Measurements from ENCODE around the gene ZFAND3. TPM values are rescaled to one million over a fixed set of nuclear protein-coding genes. Genes with fewer than 3 reads are reported as not detected.
"Not testable (repeated sequence)": the region's sequence is repeated elsewhere in the genome, so short reads cannot be mapped to it uniquely, and the experiment has no call there.

Gene ZFAND3
- total RNA-seq, 2 donors from 2014 or later: 61.1 to 83.6 TPM

GRCh38 chr6:37972994-37973757 is 153.6 kb downstream of the ZFAND3 start:
- no peak for DNase-seq
- ATAC-seq: no peak
- intact Hi-C loops (cut with DNase I): no loop called here

GRCh38 chr6:37974381-37974780 is 154.9 kb downstream of the ZFAND3 start:
- ATAC-seq: no peak
- no peak for DNase-seq
- intact Hi-C loops (cut with DNase I): no loop called here

- intact Hi-C loops (cut with DNase I): no loop called here
- no peak for DNase-seq
- ATAC-seq: no peak
Measured at GRCh38 chr6:37974943-37975342, 155.4 kb downstream of the ZFAND3 start.

DNA sequence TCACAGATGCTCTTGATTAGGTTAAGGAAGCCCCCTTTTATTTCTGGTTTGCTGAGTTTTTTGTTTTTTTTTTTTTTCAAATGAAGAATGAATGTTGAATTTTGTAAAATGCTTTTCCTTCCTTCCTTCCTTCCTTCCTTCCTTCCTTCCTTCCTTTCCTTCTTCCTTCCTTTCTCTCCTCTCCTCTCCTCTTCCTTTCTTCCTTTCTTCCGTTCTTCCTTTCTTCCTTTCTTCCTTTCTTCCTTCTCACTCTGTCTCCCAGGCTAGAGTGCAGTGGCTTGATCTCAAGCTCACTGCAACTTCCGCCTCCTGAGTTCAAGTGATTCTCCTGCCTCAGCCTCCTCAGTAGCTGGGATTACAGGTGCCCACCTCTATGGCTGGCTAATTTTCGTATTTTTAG is 158.2 kb downstream of the ZFAND3 start:
- no peak for DNase-seq
- intact Hi-C loops (cut with DNase I): no loop called here
- ATAC-seq: no peak

DNA sequence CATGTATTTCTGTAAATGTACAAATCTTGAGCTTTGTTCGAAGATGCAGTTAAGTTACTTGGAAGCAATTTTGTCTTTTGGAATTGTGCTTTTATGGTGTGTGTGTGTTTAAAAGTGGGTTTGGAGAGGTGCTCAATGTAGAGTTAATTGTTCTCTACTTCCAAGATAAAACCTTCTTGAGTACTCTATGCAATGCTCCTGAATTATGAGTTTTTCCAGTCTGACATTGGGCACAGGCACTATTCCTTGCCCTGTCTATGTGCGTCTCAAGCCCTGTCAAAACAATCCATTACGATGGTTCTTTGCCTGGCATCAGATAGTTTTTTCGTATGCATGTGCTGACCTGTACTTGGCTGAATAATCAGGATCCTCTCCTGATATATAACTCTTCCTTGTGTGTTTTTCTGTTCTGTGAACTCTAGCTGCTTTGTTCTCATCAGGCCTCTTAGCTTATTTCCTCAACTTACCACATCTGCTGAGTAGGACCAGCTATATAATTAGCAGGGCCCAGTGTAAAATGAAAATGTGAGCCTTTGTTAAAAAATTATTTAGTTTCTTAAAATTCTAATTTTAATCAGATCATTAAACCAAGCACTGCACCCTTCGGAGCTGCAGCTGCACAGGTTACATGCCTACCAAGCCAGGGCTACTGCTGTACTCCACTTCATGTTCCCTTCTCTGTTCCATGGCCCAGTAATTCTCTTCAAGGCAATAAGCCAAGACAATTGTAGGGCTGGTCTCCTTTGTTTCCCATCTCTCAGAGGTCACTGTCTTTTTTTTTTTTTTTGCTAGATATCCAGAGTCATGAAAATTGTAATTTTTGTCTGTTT is 160.1 kb downstream of the ZFAND3 start:
- ATAC-seq: no peak
- no peak for DNase-seq
- intact Hi-C loops (cut with DNase I): no loop called here

- ATAC-seq: no peak
- intact Hi-C loops (cut with DNase I): no loop called here
- no peak for DNase-seq
Measured at GRCh38 chr6:37980222-37980595, 160.7 kb downstream of the ZFAND3 start.

- intact Hi-C loops (cut with DNase I): no loop called here
- no peak for ATAC-seq
- DNase-seq: no peak
Measured at GRCh38 chr6:37981626-37982025, 162.1 kb downstream of the ZFAND3 start.

- DNase-seq (no peak), ATAC-seq (no peak)
- intact Hi-C loops (cut with DNase I): no loop called here
Measured at GRCh38 chr6:37982317-37982716, 162.8 kb downstream of the ZFAND3 start.

- DNase-seq (no peak), ATAC-seq (no peak)
- intact Hi-C loops (cut with DNase I): no loop called here
Measured at GRCh38 chr6:37983720-37984501, 164.4 kb downstream of the ZFAND3 start.

GRCh38 chr6:37984578-37984977 is 165.1 kb downstream of the ZFAND3 start:
- DNase-seq: no peak
- intact Hi-C loops (cut with DNase I): no loop called here
- ATAC-seq: no peak

DNA sequence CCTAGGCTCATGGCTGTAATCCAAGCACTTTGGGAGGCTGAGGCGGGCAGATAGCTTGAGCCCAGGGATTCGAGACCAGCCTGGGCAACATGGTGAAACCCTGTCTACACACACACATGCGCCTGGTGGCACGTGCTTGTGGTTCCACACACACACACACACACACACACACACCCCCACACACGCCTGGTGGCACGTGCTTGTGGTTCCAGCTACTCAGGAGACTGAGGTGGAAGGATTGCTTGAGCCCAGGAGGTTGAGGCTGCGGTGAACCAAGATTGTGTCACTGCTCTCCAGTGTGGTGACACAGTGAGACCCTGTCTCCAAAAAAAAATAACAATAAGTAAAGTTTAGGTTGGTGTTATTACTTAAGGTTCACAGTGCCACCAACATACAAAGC is 165.8 kb downstream of the ZFAND3 start:
- intact Hi-C loops (cut with DNase I): no loop called here
- DNase-seq: no peak
- no peak for ATAC-seq

- ATAC-seq: peak in 1 of 2 donors; percentile 47
- DNase-seq: no peak
- intact Hi-C loops (cut with DNase I): no loop called here
Measured at GRCh38 chr6:37987018-37987417, 167.5 kb downstream of the ZFAND3 start.

GRCh38 chr6:37987559-37987958 is 168.0 kb downstream of the ZFAND3 start:
- ATAC-seq: no peak
- DNase-seq: no peak
- intact Hi-C loops (cut with DNase I): no loop called here

DNA sequence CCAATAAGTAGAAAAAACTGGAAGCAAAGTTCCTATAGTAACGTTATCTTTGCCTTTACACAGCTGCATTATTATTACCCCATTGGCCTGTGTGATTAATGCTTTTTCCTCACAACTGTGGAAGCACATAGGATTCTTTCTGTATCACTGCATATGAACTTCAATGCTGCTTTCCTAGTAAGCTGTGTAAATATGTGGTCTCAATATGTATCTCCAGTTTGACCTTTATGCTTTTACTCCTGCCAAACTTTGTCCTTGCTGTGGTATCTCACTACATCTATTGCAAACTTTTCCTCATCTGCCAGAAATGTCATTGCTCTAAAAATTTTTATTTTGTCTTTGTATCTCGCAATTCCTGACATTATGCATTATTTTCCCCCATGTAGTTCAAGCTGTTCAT is 168.6 kb downstream of the ZFAND3 start:
- ATAC-seq (peak in 1 of 2 donors; percentile 13), DNase-seq (no peak)
- intact Hi-C loops (cut with DNase I): no loop called here

DNA sequence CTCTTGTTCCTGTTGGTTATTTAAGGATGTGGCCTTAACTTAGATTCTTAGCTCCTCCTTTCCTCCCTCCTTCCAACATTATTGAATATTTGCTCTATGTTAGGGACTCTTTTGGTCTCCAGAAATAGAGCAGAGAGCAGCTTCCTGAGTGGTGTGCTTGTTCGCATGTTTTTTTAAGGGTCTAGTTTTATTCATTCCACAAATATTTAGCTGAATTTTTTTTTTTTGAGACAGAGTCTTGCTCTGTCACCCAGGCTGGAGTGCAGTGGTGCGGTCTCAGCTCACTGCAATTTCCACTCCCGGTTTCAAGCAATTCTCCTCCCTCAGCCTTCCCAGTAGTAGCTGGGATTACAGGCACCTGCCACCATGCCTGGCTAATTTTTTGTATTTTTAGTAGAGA is 169.2 kb downstream of the ZFAND3 start:
- ATAC-seq (no peak), DNase-seq (no peak)
- intact Hi-C loops (cut with DNase I): no loop called here

DNA sequence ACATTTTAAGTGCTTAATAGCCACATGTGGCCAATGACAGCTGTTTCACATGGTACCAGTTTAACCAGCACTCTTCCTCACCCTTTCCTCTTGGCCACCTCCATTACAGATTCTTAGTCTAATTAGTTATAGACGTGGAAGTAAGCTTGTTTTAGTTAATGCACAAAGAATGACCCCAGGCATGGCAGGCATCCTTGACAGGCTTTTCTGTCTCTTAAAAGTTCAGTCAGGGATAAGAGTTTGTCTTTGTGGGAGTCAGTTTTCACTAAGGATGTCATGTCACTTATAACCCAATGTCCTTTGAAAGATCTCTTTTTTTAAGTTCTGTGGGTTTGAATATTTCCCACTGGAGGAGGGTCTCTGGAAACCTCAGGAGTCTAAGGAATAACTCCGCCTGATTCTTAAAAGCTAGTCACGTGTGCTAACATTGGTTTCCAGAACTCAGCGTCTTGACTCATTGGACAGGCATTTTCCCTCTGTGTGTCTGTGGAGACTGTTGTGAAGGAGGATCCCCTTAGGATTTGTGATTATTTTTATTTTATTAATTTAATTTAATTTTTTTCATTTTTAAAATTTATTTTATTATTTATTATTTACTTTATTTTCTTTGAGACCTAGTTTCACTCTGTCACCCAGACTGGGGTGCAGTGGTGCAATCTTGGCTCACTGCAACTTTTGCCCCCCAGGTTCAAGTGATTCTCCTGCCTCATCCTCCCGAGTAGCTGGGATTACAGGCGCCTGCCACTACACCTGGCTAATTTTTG is 171.4 kb downstream of the ZFAND3 start:
- no peak for DNase-seq
- peak in 1 of 2 donors; percentile 71 for ATAC-seq
- intact Hi-C loops (cut with DNase I): no loop called here

- ATAC-seq: no peak
- no peak for DNase-seq
- intact Hi-C loops (cut with DNase I): no loop called here
Measured at GRCh38 chr6:37992749-37993148, 173.2 kb downstream of the ZFAND3 start.

DNA sequence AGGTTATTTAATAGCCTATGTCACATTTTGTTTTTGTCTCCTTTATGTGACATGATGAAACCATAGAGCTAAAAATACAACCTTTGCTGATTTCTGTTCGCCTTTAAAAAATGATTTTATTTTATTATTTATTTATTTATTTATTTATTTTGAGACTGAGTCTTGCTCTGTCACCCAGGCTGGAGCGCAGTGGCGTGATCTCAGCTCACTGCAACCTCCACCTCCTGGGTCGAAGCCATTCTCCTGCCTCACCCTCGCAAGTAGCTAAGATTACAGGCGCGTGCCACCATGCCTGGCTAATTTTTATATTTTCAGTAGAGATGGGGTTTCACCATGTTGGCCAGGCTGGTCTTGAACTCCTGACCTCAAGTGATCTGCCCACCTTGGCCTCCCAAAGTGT is 173.7 kb downstream of the ZFAND3 start:
- ATAC-seq; DNase-seq; intact Hi-C loops (cut with DNase I): not testable (repeated sequence)

GRCh38 chr6:37993596-37993995 is 174.1 kb downstream of the ZFAND3 start:
- intact Hi-C loops (cut with DNase I): no loop called here

More at GRCh38 chr6:37993596-37993995, 174.1 kb downstream of the ZFAND3 start:
- ATAC-seq: no peak
- no peak for DNase-seq

Data from left cardiac atrium (tissue), 4 donors.